ENCODE data around the gene CCDC7. TPM values are rescaled to one million over a fixed set of nuclear protein-coding genes. Genes with fewer than 3 reads are reported as not detected.

CCDC7 gene
- total RNA-seq, 1 experiment from 2014 or later: 1.9 TPM

GRCh38 chr10:32627183-32627582, 181.2 kb downstream of the CCDC7 start (continued):
- TF ChIP-seq USF2 (CRISPR knock-in tag; IDR thresholded peaks at IDR 0.05): no peak
- no peak for TF ChIP-seq ATF6 (CRISPR knock-in tag; IDR thresholded peaks at IDR 0.05)
- TF ChIP-seq, protein P1, sequence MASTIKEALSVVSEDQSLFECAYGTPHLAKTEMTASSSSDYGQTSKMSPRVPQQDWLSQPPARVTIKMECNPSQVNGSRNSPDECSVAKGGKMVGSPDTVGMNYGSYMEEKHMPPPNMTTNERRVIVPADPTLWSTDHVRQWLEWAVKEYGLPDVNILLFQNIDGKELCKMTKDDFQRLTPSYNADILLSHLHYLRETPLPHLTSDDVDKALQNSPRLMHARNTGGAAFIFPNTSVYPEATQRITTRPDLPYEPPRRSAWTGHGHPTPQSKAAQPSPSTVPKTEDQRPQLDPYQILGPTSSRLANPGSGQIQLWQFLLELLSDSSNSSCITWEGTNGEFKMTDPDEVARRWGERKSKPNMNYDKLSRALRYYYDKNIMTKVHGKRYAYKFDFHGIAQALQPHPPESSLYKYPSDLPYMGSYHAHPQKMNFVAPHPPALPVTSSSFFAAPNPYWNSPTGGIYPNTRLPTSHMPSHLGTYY (CRISPR knock-in tag; IDR thresholded peaks at IDR 0.05): no peak
- TF ChIP-seq KAT7 (CRISPR knock-in tag; IDR thresholded peaks at IDR 0.05; ENCODE audit: borderline replicate concordance): no peak
- no peak for TF ChIP-seq OVOL2 (CRISPR knock-in tag; IDR thresholded peaks at IDR 0.05; ENCODE audit: borderline replicate concordance)

GRCh38 chr10:32629910-32630309, 184.0 kb downstream of the CCDC7 start:
- no peak overlapping the region for H3K27ac Mint-ChIP-seq
- H3K27me3 Mint-ChIP-seq (ENCODE audit: low read depth): no peaks in the 10 kb centered on the region
- CTCF ChIA-PET: no interaction called here
- DNase-seq (ENCODE audit: low spot score): no peak
- peak; percentile 46 for ATAC-seq
- peaks cover 5% of the 10 kb centered on the region; the same call in 1 of the 2 replicates for H3K4me1 Mint-ChIP-seq
- POLR2A ChIA-PET: interaction anchor here (0.5 kb wide), 1 partner anchor 1610 kb away, joined by 4 read pairs; no protein-coding TSS in a partner anchor
- peaks cover 5% of the 10 kb centered on the region; the same call in 1 of the 2 replicates for H3K36me3 Mint-ChIP-seq
- peaks cover 20% of the 10 kb centered on the region for H3K9me3 Mint-ChIP-seq
- H3K4me3 Mint-ChIP-seq: no peak overlapping the region
- TF ChIP-seq ZSCAN18 (CRISPR knock-in tag; IDR thresholded peaks at IDR 0.05) (no peak), ATF1 (CRISPR knock-in tag; IDR thresholded peaks at IDR 0.05) (no peak), SMAD4 (CRISPR knock-in tag; IDR thresholded peaks at IDR 0.05) (no peak), ZNF219 (CRISPR knock-in tag; IDR thresholded peaks at IDR 0.05; ENCODE audit: borderline replicate concordance) (no peak), TP53 (CRISPR knock-in tag; IDR thresholded peaks at IDR 0.05) (no peak), ZNF416 (CRISPR knock-in tag; IDR thresholded peaks at IDR 0.05) (no peak), CREB1 (CRISPR knock-in tag; IDR thresholded peaks at IDR 0.05) (no peak), ZNF423 (CRISPR knock-in tag; IDR thresholded peaks at IDR 0.05) (no peak)
- TF ChIP-seq, protein P2, sequence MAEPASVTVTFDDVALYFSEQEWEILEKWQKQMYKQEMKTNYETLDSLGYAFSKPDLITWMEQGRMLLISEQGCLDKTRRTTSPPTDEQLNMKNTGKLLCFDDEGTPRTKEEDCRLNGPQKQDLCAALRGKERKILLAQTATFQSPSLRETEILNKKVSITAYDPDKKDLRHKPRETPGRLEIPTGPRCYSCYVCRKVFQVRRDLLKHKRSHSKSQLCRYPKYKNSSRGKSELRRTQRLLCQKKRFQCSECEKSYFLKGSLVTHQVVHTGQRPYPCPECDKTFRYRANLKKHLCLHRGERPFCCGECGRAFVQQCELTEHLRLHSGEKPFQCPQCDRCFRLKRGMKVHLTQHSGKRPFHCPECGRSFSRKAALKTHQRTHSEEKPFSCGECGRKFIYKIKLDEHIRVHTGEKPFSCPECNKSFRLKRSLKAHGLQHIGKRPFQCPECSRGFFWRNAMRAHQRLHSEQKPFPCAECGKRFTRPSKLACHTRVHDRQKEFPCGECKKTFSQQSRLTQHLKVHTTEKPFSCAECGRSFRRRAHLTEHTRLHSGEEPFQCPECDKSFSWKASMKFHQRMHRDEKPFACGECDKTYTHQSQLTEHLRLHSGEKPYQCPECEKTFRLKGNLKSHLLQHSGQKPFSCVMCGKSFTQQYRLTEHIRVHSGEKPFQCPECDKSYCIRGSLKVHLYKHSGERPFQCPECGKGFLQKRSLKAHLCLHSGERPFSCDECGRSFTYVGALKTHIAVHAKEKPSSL (CRISPR knock-in tag; conservative IDR thresholded peaks at IDR 0.05): no peak
- TF ChIP-seq, protein P3, sequence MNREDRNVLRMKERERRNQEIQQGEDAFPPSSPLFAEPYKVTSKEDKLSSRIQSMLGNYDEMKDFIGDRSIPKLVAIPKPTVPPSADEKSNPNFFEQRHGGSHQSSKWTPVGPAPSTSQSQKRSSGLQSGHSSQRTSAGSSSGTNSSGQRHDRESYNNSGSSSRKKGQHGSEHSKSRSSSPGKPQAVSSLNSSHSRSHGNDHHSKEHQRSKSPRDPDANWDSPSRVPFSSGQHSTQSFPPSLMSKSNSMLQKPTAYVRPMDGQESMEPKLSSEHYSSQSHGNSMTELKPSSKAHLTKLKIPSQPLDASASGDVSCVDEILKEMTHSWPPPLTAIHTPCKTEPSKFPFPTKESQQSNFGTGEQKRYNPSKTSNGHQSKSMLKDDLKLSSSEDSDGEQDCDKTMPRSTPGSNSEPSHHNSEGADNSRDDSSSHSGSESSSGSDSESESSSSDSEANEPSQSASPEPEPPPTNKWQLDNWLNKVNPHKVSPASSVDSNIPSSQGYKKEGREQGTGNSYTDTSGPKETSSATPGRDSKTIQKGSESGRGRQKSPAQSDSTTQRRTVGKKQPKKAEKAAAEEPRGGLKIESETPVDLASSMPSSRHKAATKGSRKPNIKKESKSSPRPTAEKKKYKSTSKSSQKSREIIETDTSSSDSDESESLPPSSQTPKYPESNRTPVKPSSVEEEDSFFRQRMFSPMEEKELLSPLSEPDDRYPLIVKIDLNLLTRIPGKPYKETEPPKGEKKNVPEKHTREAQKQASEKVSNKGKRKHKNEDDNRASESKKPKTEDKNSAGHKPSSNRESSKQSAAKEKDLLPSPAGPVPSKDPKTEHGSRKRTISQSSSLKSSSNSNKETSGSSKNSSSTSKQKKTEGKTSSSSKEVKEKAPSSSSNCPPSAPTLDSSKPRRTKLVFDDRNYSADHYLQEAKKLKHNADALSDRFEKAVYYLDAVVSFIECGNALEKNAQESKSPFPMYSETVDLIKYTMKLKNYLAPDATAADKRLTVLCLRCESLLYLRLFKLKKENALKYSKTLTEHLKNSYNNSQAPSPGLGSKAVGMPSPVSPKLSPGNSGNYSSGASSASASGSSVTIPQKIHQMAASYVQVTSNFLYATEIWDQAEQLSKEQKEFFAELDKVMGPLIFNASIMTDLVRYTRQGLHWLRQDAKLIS (CRISPR knock-in tag; IDR thresholded peaks at IDR 0.05; ENCODE audit: borderline replicate concordance): no peak
- TF ChIP-seq, protein P4, sequence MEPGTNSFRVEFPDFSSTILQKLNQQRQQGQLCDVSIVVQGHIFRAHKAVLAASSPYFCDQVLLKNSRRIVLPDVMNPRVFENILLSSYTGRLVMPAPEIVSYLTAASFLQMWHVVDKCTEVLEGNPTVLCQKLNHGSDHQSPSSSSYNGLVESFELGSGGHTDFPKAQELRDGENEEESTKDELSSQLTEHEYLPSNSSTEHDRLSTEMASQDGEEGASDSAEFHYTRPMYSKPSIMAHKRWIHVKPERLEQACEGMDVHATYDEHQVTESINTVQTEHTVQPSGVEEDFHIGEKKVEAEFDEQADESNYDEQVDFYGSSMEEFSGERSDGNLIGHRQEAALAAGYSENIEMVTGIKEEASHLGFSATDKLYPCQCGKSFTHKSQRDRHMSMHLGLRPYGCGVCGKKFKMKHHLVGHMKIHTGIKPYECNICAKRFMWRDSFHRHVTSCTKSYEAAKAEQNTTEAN (CRISPR knock-in tag; IDR thresholded peaks at IDR 0.05): no peak
- TF ChIP-seq, protein P5, sequence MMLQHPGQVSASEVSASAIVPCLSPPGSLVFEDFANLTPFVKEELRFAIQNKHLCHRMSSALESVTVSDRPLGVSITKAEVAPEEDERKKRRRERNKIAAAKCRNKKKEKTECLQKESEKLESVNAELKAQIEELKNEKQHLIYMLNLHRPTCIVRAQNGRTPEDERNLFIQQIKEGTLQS (CRISPR knock-in tag; conservative IDR thresholded peaks at IDR 0.05): no peak
- TF ChIP-seq, protein P6, sequence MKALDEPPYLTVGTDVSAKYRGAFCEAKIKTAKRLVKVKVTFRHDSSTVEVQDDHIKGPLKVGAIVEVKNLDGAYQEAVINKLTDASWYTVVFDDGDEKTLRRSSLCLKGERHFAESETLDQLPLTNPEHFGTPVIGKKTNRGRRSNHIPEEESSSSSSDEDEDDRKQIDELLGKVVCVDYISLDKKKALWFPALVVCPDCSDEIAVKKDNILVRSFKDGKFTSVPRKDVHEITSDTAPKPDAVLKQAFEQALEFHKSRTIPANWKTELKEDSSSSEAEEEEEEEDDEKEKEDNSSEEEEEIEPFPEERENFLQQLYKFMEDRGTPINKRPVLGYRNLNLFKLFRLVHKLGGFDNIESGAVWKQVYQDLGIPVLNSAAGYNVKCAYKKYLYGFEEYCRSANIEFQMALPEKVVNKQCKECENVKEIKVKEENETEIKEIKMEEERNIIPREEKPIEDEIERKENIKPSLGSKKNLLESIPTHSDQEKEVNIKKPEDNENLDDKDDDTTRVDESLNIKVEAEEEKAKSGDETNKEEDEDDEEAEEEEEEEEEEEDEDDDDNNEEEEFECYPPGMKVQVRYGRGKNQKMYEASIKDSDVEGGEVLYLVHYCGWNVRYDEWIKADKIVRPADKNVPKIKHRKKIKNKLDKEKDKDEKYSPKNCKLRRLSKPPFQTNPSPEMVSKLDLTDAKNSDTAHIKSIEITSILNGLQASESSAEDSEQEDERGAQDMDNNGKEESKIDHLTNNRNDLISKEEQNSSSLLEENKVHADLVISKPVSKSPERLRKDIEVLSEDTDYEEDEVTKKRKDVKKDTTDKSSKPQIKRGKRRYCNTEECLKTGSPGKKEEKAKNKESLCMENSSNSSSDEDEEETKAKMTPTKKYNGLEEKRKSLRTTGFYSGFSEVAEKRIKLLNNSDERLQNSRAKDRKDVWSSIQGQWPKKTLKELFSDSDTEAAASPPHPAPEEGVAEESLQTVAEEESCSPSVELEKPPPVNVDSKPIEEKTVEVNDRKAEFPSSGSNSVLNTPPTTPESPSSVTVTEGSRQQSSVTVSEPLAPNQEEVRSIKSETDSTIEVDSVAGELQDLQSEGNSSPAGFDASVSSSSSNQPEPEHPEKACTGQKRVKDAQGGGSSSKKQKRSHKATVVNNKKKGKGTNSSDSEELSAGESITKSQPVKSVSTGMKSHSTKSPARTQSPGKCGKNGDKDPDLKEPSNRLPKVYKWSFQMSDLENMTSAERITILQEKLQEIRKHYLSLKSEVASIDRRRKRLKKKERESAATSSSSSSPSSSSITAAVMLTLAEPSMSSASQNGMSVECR (CRISPR knock-in tag; IDR thresholded peaks at IDR 0.05; ENCODE audit: borderline replicate concordance): no peak
